Measurements from ENCODE around the gene CPB2.

Gene CPB2

GRCh38 chr13:46127358-46128023 lies 22.7 kb upstream of the CPB2 start:
- Histone ChIP-seq H3K27me3 (ENCODE audit: control insufficient read depth, insufficient read depth, low read length, poor library complexity, severe bottlenecking) (no peaks in the 10 kb centered on the region), H3K4me1 (ENCODE audit: control insufficient read depth, insufficient read depth, low read length) (no peaks in the 10 kb centered on the region), H3K9me3 (ENCODE audit: control insufficient read depth, low read length) (no peaks in the 10 kb centered on the region), H3K27ac (ENCODE audit: insufficient read depth, low read depth, low read length, poor library complexity, severe bottlenecking) (no peak overlapping the region), H3K36me3 (ENCODE audit: control insufficient read depth, insufficient read depth, low read length) (no peaks in the 10 kb centered on the region), H3K4me3 (ENCODE audit: insufficient read depth, low read depth, low read length) (no peak overlapping the region)
- WGBS, 2 experiments: 86 to 92% methylated on average over 7 of the region's 7 CpGs

- no peaks in the 10 kb centered on the region for H3K4me1 ChIP-seq (ENCODE audit: control insufficient read depth, insufficient read depth, low read length)
- no peaks in the 10 kb centered on the region for H3K27me3 ChIP-seq (ENCODE audit: control insufficient read depth, insufficient read depth, low read length, poor library complexity, severe bottlenecking)
- WGBS, 2 experiments: 60 to 67% methylated on average over 5 to 6 of the region's 6 CpGs
- H3K36me3 ChIP-seq (ENCODE audit: control insufficient read depth, insufficient read depth, low read length): no peaks in the 10 kb centered on the region
- H3K27ac ChIP-seq (ENCODE audit: insufficient read depth, low read depth, low read length, poor library complexity, severe bottlenecking): no peak overlapping the region
- H3K4me3 ChIP-seq (ENCODE audit: insufficient read depth, low read depth, low read length): no peak overlapping the region
- no peaks in the 10 kb centered on the region for H3K9me3 ChIP-seq (ENCODE audit: control insufficient read depth, low read length)
Measured at GRCh38 chr13:46126552-46127357, 21.9 kb upstream of the CPB2 start.

- Histone ChIP-seq H3K9me3 (ENCODE audit: control insufficient read depth, low read length) (no peaks in the 10 kb centered on the region), H3K27ac (ENCODE audit: insufficient read depth, low read depth, low read length, poor library complexity, severe bottlenecking) (no peak overlapping the region), H3K4me1 (ENCODE audit: control insufficient read depth, insufficient read depth, low read length) (no peaks in the 10 kb centered on the region), H3K4me3 (ENCODE audit: insufficient read depth, low read depth, low read length) (no peak overlapping the region), H3K27me3 (ENCODE audit: control insufficient read depth, insufficient read depth, low read length, poor library complexity, severe bottlenecking) (no peaks in the 10 kb centered on the region), H3K36me3 (ENCODE audit: control insufficient read depth, insufficient read depth, low read length) (no peaks in the 10 kb centered on the region)
- 57 to 78% methylated on average over 1 to 2 of the region's 2 CpGs for WGBS, 2 experiments
Measured at GRCh38 chr13:46126056-46126455, 21.2 kb upstream of the CPB2 start.

GRCh38 chr13:46124967-46125933 lies 20.4 kb upstream of the CPB2 start:
- H3K36me3 ChIP-seq (ENCODE audit: control insufficient read depth, insufficient read depth, low read length): no peaks in the 10 kb centered on the region
- 92 to 95% methylated on average over 9 to 11 of the region's 11 CpGs for WGBS, 2 experiments
- no peak overlapping the region for H3K4me3 ChIP-seq (ENCODE audit: insufficient read depth, low read depth, low read length)
- H3K4me1 ChIP-seq (ENCODE audit: control insufficient read depth, insufficient read depth, low read length): no peaks in the 10 kb centered on the region
- H3K9me3 ChIP-seq (ENCODE audit: control insufficient read depth, low read length): no peaks in the 10 kb centered on the region
- H3K27ac ChIP-seq (ENCODE audit: insufficient read depth, low read depth, low read length, poor library complexity, severe bottlenecking): no peak overlapping the region
- H3K27me3 ChIP-seq (ENCODE audit: control insufficient read depth, insufficient read depth, low read length, poor library complexity, severe bottlenecking): no peaks in the 10 kb centered on the region

- Histone ChIP-seq H3K27ac (ENCODE audit: insufficient read depth, low read depth, low read length, poor library complexity, severe bottlenecking) (no peak overlapping the region), H3K27me3 (ENCODE audit: control insufficient read depth, insufficient read depth, low read length, poor library complexity, severe bottlenecking) (no peaks in the 10 kb centered on the region), H3K36me3 (ENCODE audit: control insufficient read depth, insufficient read depth, low read length) (no peaks in the 10 kb centered on the region), H3K4me1 (ENCODE audit: control insufficient read depth, insufficient read depth, low read length) (no peaks in the 10 kb centered on the region), H3K9me3 (ENCODE audit: control insufficient read depth, low read length) (no peaks in the 10 kb centered on the region), H3K4me3 (ENCODE audit: insufficient read depth, low read depth, low read length) (no peak overlapping the region)
- 93 to 95% methylated on average over 10 of the region's 10 CpGs for WGBS, 2 experiments
Measured at GRCh38 chr13:46124531-46124966, 19.7 kb upstream of the CPB2 start.

- no peaks in the 10 kb centered on the region for H3K4me1 ChIP-seq (ENCODE audit: control insufficient read depth, insufficient read depth, low read length)
- no peaks in the 10 kb centered on the region for H3K36me3 ChIP-seq (ENCODE audit: control insufficient read depth, insufficient read depth, low read length)
- no peaks in the 10 kb centered on the region for H3K27me3 ChIP-seq (ENCODE audit: control insufficient read depth, insufficient read depth, low read length, poor library complexity, severe bottlenecking)
- no peaks in the 10 kb centered on the region for H3K9me3 ChIP-seq (ENCODE audit: control insufficient read depth, low read length)
- no peak overlapping the region for H3K4me3 ChIP-seq (ENCODE audit: insufficient read depth, low read depth, low read length)
- no peak overlapping the region for H3K27ac ChIP-seq (ENCODE audit: insufficient read depth, low read depth, low read length, poor library complexity, severe bottlenecking)
- 93 to 94% methylated on average over 6 to 7 of the region's 7 CpGs for WGBS, 2 experiments
Measured at GRCh38 chr13:46122304-46122703, 17.5 kb upstream of the CPB2 start.

GRCh38 chr13:46121597-46122163 lies 16.8 kb upstream of the CPB2 start:
- no peaks in the 10 kb centered on the region for H3K36me3 ChIP-seq (ENCODE audit: control insufficient read depth, insufficient read depth, low read length)
- no peaks in the 10 kb centered on the region for H3K9me3 ChIP-seq (ENCODE audit: control insufficient read depth, low read length)
- WGBS, 2 experiments: 75 to 81% methylated on average over 4 of the region's 4 CpGs
- H3K4me3 ChIP-seq (ENCODE audit: insufficient read depth, low read depth, low read length): no peak overlapping the region
- no peaks in the 10 kb centered on the region for H3K4me1 ChIP-seq (ENCODE audit: control insufficient read depth, insufficient read depth, low read length)
- H3K27me3 ChIP-seq (ENCODE audit: control insufficient read depth, insufficient read depth, low read length, poor library complexity, severe bottlenecking): no peaks in the 10 kb centered on the region
- no peak overlapping the region for H3K27ac ChIP-seq (ENCODE audit: insufficient read depth, low read depth, low read length, poor library complexity, severe bottlenecking)

- H3K4me3 ChIP-seq (ENCODE audit: insufficient read depth, low read depth, low read length): no peak overlapping the region
- no peaks in the 10 kb centered on the region for H3K36me3 ChIP-seq (ENCODE audit: control insufficient read depth, insufficient read depth, low read length)
- H3K9me3 ChIP-seq (ENCODE audit: control insufficient read depth, low read length): no peaks in the 10 kb centered on the region
- WGBS, 2 experiments: 95 to 98% methylated on average over 2 of the region's 2 CpGs
- no peaks in the 10 kb centered on the region for H3K4me1 ChIP-seq (ENCODE audit: control insufficient read depth, insufficient read depth, low read length)
- H3K27me3 ChIP-seq (ENCODE audit: control insufficient read depth, insufficient read depth, low read length, poor library complexity, severe bottlenecking): no peaks in the 10 kb centered on the region
- H3K27ac ChIP-seq (ENCODE audit: insufficient read depth, low read depth, low read length, poor library complexity, severe bottlenecking): no peak overlapping the region
Measured at GRCh38 chr13:46121033-46121432, 16.2 kb upstream of the CPB2 start.

- no peaks in the 10 kb centered on the region for H3K36me3 ChIP-seq (ENCODE audit: control insufficient read depth, insufficient read depth, low read length)
- H3K27me3 ChIP-seq (ENCODE audit: control insufficient read depth, insufficient read depth, low read length, poor library complexity, severe bottlenecking): no peaks in the 10 kb centered on the region
- no peaks in the 10 kb centered on the region for H3K9me3 ChIP-seq (ENCODE audit: control insufficient read depth, low read length)
- WGBS, 2 experiments: 73 to 80% methylated on average over 6 of the region's 6 CpGs
- H3K4me1 ChIP-seq (ENCODE audit: control insufficient read depth, insufficient read depth, low read length): no peaks in the 10 kb centered on the region
- H3K4me3 ChIP-seq (ENCODE audit: insufficient read depth, low read depth, low read length): no peak overlapping the region
- H3K27ac ChIP-seq (ENCODE audit: insufficient read depth, low read depth, low read length, poor library complexity, severe bottlenecking): no peak overlapping the region
Measured at GRCh38 chr13:46119883-46120614, 15.2 kb upstream of the CPB2 start.
